ENCODE measurements around the gene WDFY2. TPM values are rescaled to one million over a fixed set of nuclear protein-coding genes. Genes with fewer than 3 reads are reported as not detected.

Gene WDFY2
- total RNA-seq, 1 experiment from 2014 or later = 5.6 TPM

DNA sequence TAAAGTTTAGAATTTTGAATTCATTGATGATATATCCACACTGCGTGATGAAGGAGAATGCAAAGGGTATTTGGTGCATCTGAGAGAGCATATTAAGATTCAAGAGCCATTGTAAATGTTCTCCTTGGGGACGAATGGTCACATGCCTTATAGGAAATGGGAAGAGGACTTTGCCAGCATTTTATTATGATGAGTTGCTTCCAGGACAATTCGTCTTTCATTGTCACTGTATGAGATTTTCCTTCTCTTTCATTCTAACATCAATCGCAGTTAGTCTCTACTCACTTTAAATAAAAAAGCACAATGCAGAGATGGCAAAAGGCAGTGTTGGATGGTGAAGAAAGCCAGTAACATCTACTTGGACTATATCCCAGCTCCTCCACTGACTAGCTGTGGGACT lies 21.4 kb downstream of the WDFY2 start:
- no peaks in the 10 kb centered on the region for H3K36me3 ChIP-seq (replicated peaks; ENCODE audit: control insufficient read depth, insufficient read depth, low read length)
- H3K4me3 ChIP-seq (ENCODE audit: insufficient read depth, low read depth, low read length) = no peak overlapping the region
- H3K27me3 ChIP-seq (ENCODE audit: control insufficient read depth, insufficient read depth, low read length) = no peaks in the 10 kb centered on the region
- DNase-seq = no peak

DNA sequence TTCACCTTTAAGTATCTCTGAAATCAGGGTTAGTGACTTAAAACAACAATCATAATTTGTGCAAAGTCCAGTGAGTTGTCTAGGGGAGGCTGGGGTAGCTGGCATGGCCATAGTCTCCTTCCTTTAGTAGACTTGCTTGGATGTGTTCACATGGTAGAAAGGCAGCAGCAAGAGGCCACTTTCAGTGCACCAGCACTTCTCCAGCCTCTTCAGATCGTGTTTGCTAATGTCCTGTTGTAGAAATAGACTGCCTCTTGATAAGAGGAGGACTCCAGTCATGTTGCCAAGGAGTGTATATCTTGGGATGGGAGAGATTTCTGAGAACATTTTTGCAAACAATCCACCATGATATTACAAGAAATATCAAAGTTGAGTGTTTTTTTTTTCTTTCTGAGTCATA lies 22.9 kb downstream of the WDFY2 start:
- DNase-seq = no peak
- Histone ChIP-seq H3K27me3 (ENCODE audit: control insufficient read depth, insufficient read depth, low read length) (no peaks in the 10 kb centered on the region), H3K36me3 (replicated peaks; ENCODE audit: control insufficient read depth, insufficient read depth, low read length) (no peaks in the 10 kb centered on the region), H3K4me3 (ENCODE audit: insufficient read depth, low read depth, low read length) (no peak overlapping the region)

DNA sequence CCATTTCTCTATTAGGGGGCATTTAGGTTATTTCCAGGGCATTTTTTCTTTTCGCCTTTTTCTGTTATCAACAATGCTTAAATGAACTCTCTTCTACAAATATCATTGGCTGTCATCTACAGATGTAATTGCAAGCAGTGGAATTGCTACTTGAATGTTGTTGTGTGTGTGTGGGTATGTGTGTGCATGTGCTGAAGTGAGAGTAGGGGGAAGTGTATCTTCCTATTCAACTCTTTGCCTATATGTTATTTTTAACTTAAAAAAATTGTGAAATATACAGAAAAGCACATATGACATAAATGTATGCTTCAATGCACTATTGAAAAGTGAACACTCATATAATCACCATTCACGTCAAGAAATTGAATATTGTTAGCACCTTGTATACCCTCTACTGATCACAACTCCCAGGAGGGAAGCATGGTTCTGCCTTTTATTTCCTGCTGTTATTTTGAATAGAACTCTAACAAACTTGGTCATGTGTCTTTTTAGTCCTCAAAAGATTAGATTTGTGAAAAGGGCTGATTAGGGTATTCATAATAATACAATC lies 24.7 kb downstream of the WDFY2 start:
- Histone ChIP-seq H3K27me3 (ENCODE audit: control insufficient read depth, insufficient read depth, low read length) (no peaks in the 10 kb centered on the region), H3K36me3 (replicated peaks; ENCODE audit: control insufficient read depth, insufficient read depth, low read length) (no peaks in the 10 kb centered on the region), H3K4me3 (ENCODE audit: insufficient read depth, low read depth, low read length) (no peak overlapping the region)
- DNase-seq = no peak

DNA sequence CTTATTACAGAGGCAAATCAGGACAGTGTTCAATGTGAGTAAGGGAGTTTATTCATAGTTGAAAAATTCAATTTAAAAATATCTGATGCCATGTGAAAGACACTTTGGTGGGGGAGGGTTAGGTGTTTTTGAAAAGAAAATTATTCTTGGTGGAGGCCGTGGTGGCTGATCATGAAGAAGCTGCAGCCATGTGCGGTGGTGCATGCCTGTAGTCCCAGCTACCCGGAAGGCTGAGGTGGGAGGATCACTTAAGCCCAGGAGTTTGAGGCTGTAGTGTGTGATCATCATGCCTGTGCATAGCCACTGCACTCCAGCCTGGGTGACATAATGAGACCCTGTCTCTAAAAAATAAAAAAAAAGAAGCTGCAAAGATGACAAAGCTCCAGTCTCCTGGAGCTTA lies 28.6 kb downstream of the WDFY2 start:
- H3K36me3 ChIP-seq (replicated peaks; ENCODE audit: control insufficient read depth, insufficient read depth, low read length) = no peaks in the 10 kb centered on the region
- H3K27me3 ChIP-seq (ENCODE audit: control insufficient read depth, insufficient read depth, low read length) = no peaks in the 10 kb centered on the region
- H3K4me3 ChIP-seq (ENCODE audit: insufficient read depth, low read depth, low read length) = no peak overlapping the region
- DNase-seq = no peak

DNA sequence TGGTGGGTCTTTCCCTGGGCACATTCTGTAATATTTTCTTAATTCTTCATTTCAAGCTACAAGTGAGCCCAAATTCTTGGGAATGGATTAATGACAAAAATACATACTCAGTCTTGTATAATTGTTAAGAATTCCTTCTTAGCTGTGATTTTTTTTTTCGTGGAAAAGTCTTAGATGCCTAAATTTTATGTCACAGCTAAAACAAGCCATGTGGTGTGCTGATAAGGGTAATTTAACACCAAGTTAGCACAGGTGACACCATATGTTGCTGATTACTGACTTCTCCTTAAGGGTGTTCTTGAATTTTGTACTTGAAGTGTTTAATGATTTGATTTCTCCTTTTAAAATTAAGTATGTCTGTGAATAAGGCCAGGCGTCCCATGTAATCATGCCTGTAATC lies 29.3 kb downstream of the WDFY2 start:
- Histone ChIP-seq H3K36me3 (replicated peaks; ENCODE audit: control insufficient read depth, insufficient read depth, low read length) (no peaks in the 10 kb centered on the region), H3K4me3 (ENCODE audit: insufficient read depth, low read depth, low read length) (no peak overlapping the region), H3K27me3 (ENCODE audit: control insufficient read depth, insufficient read depth, low read length) (no peaks in the 10 kb centered on the region)
- no peak for DNase-seq

DNA sequence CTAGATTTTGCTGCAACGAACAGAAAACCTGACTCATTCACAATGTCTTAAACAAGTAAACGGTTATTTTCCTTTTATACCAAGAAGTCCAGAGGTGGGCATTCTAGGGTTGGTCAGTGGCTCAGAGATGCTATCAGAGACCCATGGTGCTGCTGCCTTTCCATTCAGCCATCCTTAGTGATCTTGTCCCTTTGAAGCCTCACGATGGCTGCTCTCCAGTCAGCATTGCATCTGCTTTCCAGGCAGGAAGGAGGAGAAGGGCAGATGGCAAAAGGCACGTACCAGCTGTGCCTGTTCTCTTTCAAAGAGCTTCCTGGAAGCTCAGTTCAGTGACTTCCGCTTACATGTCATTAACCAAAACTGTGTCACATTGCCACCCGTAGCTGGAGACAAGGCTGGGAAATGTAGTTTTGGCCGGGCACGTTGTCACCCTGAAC lies 30.1 kb downstream of the WDFY2 start:
- Histone ChIP-seq H3K27me3 (ENCODE audit: control insufficient read depth, insufficient read depth, low read length) (no peaks in the 10 kb centered on the region), H3K4me3 (ENCODE audit: insufficient read depth, low read depth, low read length) (no peak overlapping the region), H3K36me3 (replicated peaks; ENCODE audit: control insufficient read depth, insufficient read depth, low read length) (no peaks in the 10 kb centered on the region)
- DNase-seq = no peak

DNA sequence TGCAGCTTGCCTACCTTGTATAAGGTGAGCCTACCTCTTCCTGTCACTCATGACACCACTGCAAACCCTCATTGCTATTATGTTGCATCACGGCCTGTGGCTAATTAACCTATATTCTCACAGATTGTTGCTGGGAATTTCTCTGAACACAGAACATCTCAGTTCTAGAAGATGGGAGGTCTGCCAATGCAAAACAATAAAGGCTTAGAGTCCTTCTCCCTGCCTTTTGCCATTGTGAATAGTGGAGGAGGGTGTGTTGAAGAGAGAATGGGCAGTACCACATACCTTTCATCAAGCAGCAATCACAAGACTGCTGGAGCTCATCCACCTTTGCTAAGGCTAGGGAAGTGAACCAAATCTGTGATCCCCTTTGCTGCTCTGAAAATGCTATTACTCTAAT lies 34.4 kb downstream of the WDFY2 start:
- DNase-seq = no peak
- H3K36me3 ChIP-seq (replicated peaks; ENCODE audit: control insufficient read depth, insufficient read depth, low read length) = no peaks in the 10 kb centered on the region
- no peaks in the 10 kb centered on the region for H3K27me3 ChIP-seq (ENCODE audit: control insufficient read depth, insufficient read depth, low read length)
- no peak overlapping the region for H3K4me3 ChIP-seq (ENCODE audit: insufficient read depth, low read depth, low read length)

DNA sequence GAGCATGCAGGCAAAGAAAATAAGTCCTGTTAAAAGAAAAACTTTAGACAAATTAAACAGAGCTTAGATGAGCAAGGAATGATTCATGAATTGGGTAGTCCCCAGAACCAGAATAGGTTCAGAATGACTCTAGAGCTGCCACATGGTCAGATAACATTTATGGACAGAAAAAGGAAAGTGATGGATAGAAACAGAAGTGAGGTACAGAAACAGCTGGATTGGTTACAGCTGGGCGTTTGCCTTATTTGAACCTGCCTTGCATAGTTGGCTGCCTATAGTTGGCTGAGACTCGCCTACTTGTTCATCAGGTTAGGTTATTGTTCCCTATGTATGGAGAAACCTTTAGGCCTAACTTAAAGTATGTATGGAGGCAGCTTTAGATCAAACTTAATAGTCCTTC lies 35.4 kb downstream of the WDFY2 start:
- no peak for DNase-seq
- H3K4me3 ChIP-seq (ENCODE audit: insufficient read depth, low read depth, low read length) = no peak overlapping the region
- no peaks in the 10 kb centered on the region for H3K27me3 ChIP-seq (ENCODE audit: control insufficient read depth, insufficient read depth, low read length)
- no peaks in the 10 kb centered on the region for H3K36me3 ChIP-seq (replicated peaks; ENCODE audit: control insufficient read depth, insufficient read depth, low read length)

DNA sequence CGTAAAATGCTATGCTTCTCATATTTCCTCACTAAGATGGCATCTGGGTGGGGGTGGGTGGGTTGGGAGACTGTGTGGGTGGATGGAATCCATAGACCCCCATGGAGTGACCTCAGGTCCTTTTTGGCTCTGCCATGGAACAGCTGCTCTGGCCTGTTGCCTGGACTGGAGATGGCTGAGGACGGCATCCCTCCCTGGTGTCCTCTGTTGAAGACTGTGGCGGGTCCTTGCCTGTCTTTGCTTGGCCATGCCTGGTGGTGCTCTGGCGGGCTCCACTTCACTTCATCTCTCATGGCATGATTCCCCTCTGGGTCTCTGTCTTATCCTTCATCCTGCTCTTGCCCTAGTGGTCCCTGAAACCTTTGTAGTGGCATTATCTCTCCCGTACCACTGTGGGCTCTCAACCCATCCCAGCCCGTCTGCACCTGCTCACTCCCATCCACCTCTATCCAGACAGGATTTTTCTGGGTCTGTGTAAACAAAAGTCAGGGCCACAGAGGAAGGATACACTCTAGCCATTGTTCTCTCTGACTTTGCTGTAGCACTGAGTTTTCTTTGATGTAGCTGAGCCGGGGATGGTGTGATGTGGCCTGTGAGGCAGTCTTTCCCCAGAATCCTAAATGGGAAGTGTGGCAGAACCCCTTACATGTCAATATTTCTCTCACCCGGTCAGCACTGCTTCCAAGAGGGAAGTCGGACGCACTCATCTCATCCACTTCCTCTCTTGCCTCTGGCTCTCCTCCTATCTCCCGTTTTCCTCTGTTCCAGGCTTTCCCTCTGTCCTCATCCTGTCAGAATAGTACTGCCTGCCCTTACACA lies 36.1 kb downstream of the WDFY2 start:
- DNase-seq = no peak
- Histone ChIP-seq H3K27me3 (ENCODE audit: control insufficient read depth, insufficient read depth, low read length) (no peaks in the 10 kb centered on the region), H3K4me3 (ENCODE audit: insufficient read depth, low read depth, low read length) (no peak overlapping the region)

DNA sequence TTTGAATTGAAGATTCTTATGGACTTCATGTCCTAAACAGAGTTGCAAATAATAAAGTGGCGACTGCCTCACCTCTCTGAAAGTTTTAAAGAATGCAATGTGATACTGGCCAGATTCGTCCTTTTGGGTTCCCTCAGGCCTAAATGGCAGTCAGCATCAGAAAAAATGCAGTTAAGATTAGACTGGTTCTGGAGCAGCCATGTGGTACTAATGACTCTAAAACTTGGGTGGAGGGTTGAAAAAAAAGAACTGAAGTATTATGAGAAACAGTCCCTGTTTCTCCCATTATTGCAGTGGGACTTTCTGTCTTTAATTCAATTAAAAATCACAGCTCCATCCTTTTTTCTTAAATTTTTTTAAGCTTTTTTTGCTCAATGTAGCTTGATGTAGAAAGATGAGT lies 37.3 kb downstream of the WDFY2 start:
- Histone ChIP-seq H3K36me3 (replicated peaks; ENCODE audit: control insufficient read depth, insufficient read depth, low read length) (no peaks in the 10 kb centered on the region), H3K4me3 (ENCODE audit: insufficient read depth, low read depth, low read length) (no peak overlapping the region), H3K27me3 (ENCODE audit: control insufficient read depth, insufficient read depth, low read length) (no peaks in the 10 kb centered on the region)
- no peak for DNase-seq

More for the DNA sequence above, 36.1 kb downstream of the WDFY2 start:
- H3K36me3 ChIP-seq (replicated peaks; ENCODE audit: control insufficient read depth, insufficient read depth, low read length) = no peaks in the 10 kb centered on the region

DNA sequence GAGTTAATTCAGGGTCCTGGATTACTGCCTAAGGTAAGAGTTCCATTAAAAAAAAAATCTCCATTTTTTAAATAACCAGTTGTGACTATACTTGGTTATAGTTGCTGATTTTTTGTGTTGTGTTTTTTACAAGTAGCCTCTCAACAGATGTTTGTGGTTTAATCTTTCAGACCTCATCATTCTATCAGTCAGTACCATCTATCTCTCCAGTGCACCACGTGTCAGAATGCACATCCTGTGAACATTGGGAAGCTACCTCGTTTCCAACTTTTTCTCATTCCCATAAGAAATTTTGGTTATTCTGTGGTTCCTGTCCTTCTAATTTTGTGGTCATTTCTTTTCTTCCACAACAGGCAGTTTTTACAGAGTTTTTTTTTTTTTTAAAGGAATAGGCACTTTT lies 39.2 kb downstream of the WDFY2 start:
- no peaks in the 10 kb centered on the region for H3K27me3 ChIP-seq (ENCODE audit: control insufficient read depth, insufficient read depth, low read length)
- no peak for DNase-seq

DNA sequence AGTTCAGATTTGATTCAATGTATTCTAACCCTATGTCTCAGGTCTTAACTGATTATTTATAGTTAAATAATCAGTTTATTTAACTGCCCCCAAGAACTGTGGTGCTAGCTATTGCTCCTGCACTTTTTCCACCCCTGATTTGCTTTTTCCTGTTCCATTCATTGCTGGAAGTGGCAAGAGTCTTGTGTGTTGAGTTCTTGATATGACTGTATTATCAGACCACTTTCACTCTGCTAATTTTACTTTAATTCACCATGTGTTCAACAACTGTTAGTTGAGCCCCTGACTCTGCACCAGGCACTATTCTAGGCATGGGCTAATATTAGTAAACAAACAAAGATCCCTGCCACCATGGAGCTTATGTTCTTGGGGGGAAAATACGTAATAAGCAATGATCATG lies 39.9 kb downstream of the WDFY2 start:
- H3K4me3 ChIP-seq (ENCODE audit: insufficient read depth, low read depth, low read length) = no peak overlapping the region
- no peak for DNase-seq
- H3K27me3 ChIP-seq (ENCODE audit: control insufficient read depth, insufficient read depth, low read length) = no peaks in the 10 kb centered on the region
- H3K36me3 ChIP-seq (replicated peaks; ENCODE audit: control insufficient read depth, insufficient read depth, low read length) = no peaks in the 10 kb centered on the region

More for the DNA sequence above, 39.2 kb downstream of the WDFY2 start:
- H3K4me3 ChIP-seq (ENCODE audit: insufficient read depth, low read depth, low read length) = no peak overlapping the region
- H3K36me3 ChIP-seq (replicated peaks; ENCODE audit: control insufficient read depth, insufficient read depth, low read length) = no peaks in the 10 kb centered on the region

DNA sequence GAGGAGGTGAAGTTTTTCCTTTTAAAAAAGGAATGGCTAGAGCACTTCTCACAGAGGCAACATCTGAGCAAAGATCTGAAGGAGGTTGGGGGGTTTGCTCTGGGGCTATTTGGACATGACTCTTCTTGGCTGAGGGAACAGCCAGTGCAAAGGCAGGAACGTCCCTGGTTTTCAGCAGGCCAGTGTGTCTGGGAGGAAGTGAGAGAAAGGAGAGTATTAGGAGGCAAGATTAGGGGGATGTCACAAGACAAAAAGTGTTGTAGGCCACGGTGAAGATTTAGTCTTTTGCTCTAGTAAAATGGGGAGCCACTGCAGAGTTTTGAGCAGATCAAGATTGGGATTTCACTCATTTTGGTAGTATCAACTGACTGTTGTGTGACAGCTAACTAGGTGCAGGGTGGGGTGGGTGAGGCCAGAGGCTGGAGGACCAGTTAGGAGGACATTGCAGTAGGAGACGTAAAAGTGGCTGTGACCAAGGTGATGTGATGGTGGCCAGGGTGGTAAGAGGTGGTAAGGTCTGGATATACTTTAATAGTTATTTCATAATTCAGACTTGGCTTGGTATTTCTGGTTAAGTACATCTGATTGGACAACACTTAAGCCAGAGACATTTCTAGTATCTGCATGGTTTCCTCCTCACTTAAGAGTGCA lies 40.6 kb downstream of the WDFY2 start:
- DNase-seq = no peak
- H3K27me3 ChIP-seq (ENCODE audit: control insufficient read depth, insufficient read depth, low read length) = no peaks in the 10 kb centered on the region
- no peak overlapping the region for H3K4me3 ChIP-seq (ENCODE audit: insufficient read depth, low read depth, low read length)
- no peaks in the 10 kb centered on the region for H3K36me3 ChIP-seq (replicated peaks; ENCODE audit: control insufficient read depth, insufficient read depth, low read length)

DNA sequence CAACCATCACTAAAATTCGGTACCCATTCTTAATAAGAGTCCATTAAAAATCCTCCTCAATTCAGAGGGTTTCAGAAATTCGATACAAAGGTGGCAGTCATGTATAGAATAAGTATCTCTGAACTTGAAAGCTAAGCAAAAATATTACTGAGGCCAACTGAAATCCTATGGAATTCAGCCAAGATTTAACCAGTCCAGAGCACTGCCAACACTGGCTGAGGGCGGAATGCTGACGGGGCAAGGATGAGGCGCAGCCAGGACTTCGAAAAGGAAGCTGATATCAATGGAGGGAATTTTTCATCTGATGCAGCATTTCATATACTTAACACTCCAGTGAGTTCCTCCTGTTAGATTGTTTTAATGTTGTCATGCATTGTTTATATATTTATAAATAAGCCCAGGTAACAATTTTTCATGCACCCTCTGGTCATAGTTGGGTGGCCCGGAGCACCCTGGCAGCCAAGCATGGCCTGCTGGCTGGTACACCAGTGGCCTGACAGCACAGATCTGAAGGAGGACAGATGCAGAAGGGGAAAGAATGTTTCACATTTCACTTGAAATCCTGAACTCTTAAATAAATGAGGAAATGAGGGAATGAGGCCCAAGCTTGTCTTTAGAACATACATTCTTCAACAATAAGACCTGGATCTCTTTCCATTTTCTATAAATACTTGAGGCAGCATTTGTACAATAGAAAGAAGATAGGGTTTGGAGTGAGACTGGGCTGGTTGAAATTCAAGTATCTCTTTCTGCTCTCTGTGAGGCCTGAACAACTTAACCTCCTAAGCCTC lies 41.5 kb downstream of the WDFY2 start:
- DNase-seq = no peak
- no peaks in the 10 kb centered on the region for H3K36me3 ChIP-seq (replicated peaks; ENCODE audit: control insufficient read depth, insufficient read depth, low read length)
- no peak overlapping the region for H3K4me3 ChIP-seq (ENCODE audit: insufficient read depth, low read depth, low read length)
- H3K27me3 ChIP-seq (ENCODE audit: control insufficient read depth, insufficient read depth, low read length) = no peaks in the 10 kb centered on the region
